SW 1271 (cell line): ENCODE measurements around the gene ITGA3.

ENCODE experiments used
- DNase-seq, 2 experiments: peaks; one replicate each; lab custom pipeline; 2025; lab: John Stamatoyannopoulos, UW

ITGA3 gene

DNA sequence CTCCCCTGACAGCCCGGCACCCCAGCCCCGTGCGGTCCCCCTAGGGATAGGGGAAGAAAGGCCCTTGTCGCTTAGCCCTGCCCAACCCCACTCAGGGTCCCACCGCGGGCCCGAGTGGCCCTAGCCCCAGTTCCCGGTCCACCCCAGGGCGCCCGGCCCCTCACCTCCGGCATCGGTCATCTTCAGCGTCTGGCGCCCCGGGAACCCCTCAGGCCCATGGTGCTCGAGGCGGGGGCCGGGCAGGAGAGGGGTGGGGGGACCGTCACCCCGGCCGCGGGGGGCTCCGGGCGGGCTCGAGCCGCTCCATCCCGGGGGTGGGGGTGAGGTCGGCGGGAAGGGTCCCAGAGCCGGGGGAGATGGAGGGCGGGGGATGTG, 73.4 kb downstream of the ITGA3 start:
- DNase-seq: no peak

- no peak for DNase-seq
Measured at GRCh38 chr17:50129728-50130558, 74.0 kb downstream of the ITGA3 start, which contains the start of gene SAMD14. Gene SAMD14, minus strand, starts transcription at chr17:50130160. Its CDS starts 5,201 bp downstream, at chr17:50124959.

DNA sequence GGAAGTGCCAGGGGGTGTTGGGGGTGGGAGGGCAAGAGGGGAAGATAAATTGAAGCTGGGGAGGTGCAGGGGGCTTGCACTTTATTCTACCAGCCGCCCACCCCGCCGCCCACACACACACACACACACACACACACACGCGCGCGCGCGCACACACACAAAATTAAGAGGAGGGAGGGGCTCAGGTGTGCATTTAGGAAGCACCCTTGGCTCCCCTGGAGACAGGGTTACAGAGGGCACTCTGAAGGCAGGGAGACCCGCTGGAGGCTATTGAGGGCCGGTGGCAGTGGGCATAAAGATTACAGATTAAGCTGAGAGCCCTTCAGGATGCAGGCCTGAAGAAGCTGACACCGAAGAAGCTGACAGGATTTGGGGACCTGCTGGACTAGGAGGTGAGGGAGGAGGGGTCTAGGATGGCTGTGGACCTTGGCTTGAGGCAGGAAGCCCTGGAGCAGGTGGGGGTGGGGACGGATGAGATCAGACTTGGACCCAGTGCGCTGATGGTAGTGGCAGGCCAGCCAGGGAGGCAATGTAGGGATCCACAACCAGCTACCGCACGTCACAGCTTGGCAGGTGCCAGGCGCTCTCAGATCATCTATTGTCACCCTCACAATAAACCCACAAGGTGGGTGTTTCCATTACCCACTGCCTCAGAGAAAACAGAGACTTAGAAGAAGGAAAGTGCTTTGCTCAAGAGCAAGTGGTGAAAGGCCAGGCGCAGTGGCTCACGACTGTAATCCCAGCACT, 74.8 kb downstream of the ITGA3 start:
- no peak for DNase-seq

DNA sequence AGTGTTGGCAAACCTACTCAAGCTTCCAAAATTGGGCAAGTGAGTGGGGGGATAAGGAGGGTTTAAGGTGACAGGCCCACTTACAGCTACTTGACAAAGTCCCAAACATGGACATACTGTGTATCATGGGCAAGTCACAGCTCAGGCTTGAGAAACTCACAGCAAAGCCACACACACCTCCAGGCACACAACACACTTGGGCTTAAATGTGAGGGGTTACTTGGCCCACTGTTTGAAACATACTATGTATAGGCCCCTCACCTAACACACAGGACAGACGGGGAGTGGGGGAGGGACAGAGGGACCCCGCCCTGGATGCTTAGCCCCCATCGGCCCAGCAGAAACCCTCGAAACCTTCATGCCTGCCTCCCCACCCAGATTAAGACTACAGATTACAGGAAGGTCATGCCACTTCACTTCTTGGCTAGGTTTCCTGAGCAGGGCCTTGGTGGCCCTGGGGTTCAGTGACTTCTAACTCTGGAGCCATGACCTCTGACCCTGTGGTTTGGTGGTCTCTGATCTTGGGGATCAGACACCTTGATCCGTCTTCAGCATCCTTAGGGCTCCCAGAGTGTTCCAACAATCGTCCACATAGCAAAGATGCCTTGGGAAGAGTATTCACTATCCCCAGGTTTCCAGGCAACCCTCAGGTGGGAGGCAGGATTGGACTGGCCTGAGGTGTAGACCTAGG, 76.3 kb downstream of the ITGA3 start:
- no peak for DNase-seq

GRCh38 chr17:50133028-50133768, 77.3 kb downstream of the ITGA3 start:
- no peak for DNase-seq

GRCh38 chr17:50133769-50134099, 77.8 kb downstream of the ITGA3 start:
- DNase-seq: no peak

DNA sequence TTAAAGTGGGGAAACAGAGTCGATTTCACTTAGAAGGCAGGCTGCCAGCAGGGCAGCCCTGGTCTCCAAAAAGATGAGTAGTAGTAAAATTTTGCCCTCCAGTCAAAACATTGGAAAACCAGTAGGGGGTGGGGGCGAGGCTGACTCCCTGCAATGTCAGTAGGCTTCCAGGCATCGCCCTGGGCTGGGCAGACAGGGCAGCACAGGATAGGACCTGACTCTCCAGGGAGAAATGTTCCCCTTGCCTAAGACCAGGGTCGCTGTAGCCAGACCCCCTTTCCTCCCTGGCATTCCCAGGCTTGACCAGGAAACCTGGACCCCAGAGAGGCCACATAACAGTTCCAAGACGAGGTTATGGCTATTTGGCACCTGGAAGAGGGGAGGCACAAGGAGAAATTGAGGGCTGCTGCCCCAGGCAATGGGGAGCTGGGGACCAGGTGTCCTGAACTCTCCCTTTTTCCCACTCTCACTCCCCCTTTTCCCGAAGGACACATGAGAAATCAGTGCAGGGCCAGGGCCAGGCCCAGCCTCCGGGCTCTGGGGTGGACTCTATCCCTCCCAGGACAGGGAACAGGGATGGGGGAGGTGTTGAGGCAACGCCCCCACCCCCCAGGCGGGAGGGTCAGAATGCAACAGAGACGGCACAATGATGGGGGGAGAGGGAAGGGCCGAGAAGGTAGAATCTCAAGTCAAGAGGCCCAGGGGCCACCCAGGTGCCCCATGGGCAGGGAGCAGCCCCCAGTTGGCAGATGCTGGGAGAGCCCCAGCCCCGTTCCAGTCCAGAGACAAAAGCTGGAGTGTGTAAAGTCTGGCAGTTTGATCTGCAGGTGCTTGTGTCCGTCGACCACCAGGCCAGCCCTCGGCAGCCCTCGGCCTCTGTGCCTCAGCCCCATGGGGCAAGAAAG, 78.5 kb downstream of the ITGA3 start:
- no peak for DNase-seq

GRCh38 chr17:50135316-50136095, 79.6 kb downstream of the ITGA3 start:
- DNase-seq: no peak

- DNase-seq: no peak
Measured at GRCh38 chr17:50136096-50136687, 80.3 kb downstream of the ITGA3 start.

- no peak for DNase-seq
Measured at GRCh38 chr17:50137042-50137441, 81.1 kb downstream of the ITGA3 start.

DNA sequence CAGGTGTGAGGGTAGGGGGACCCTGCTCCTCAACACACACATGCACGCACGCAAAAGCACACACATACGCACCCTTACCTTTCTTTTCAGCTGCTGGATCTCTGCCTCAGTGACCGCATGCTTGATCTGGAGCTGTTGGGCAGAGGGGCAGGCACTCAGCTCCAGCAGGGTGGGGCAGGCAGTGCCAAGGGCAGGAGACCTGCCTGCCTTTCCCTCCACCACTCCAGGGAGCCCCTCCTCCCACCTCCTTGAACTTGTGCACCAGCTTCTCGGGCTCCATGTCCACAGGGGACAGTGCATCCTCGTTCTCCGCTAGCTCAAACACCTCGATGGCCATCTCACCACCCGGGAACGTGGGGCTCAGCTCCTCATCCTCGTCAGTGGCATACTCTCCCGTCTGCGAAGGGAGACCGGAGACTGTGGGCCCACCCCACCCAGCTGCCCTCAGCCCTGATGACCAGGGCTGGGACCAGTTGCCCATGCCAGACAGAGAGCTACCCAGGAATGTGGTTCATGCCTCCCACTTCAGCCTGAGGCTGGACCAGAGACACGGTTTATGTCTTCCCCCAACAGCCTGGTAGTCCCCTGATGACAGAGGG, 83.4 kb downstream of the ITGA3 start:
- no peak for DNase-seq
